ENCODE data around the gene POLR1A. TPM values are rescaled to one million over a fixed set of nuclear protein-coding genes. Genes with fewer than 3 reads are reported as not detected.

The POLR1A gene
- total and polyA plus RNA-seq, 2 of the 13 experiments (the other 11 are each of a cell fraction or from before 2014, with no cell fraction given): 7.2 to 39.9 TPM

- H3K27me3 ChIP-seq (ENCODE audit: control insufficient read depth in 1 of 2, insufficient read depth in 2 of 2, low read length in 2 of 2): no peaks in the 10 kb centered on the region
- H3K79me2 ChIP-seq (ENCODE audit: insufficient read depth, low read length): no peaks in the 10 kb centered on the region
- H3K9me3 ChIP-seq (ENCODE audit: low read length): no peaks in the 10 kb centered on the region
- H3K27ac ChIP-seq (ENCODE audit: extremely low read length, insufficient read depth, low read length): no peak overlapping the region
- ATAC-seq: no peak
- H3K4me2 ChIP-seq (ENCODE audit: low read depth, low read length): no peak overlapping the region
- H3K9ac ChIP-seq (ENCODE audit: insufficient read depth, low read depth, low read length): no peak overlapping the region
- in situ Hi-C loops (cut with HindIII; ENCODE audit: extremely low pct_ligation_motif_present, low pct_unique_long_range_greater_than_20kb): no loop called here
- H3K4me3 ChIP-seq (replicated peaks in 1 of 3; ENCODE audit: insufficient read depth in 1 of 3, low read depth in 2 of 3, low read length in 3 of 3): no peak overlapping the region
- DNase-seq (ENCODE audit: low spot score): no peak
- ChIA-PET POLR2A (no interaction called here), CTCF (ENCODE audit: low intra/inter-chr PET ratio, low total read pairs) (no interaction called here)
- peaks cover 77 to 95% of the 10 kb centered on the region in 2 experiments for H3K36me3 ChIP-seq (replicated peaks in 1 of 2; ENCODE audit: control insufficient read depth in 1 of 2, insufficient read depth in 2 of 2, low read length in 2 of 2)
- H2AFZ ChIP-seq (ENCODE audit: low read length): no peak overlapping the region
- no peaks in the 10 kb centered on the region for H3K4me1 ChIP-seq (ENCODE audit: insufficient read depth, low read length)
- BruUV-seq (replicated peaks): no TSS peak
- no peak for FAIRE-seq
- intact Hi-C loops (cut with micrococcal nuclease; ENCODE audit: unreplicated experiment): no loop called here
- no peaks in the 10 kb centered on the region for H4K20me1 ChIP-seq (ENCODE audit: insufficient read depth, low read length)
- WGBS (ENCODE audit: low lambda C conversion rate): 98% methylated on average over 20 of the region's 20 CpGs
- no peak for TF ChIP-seq SKI (IDR thresholded peaks at IDR 0.05; ENCODE audit: partially characterized antibody)
- no peak for TF ChIP-seq ZUFSP (CRISPR knock-in tag; IDR thresholded peaks at IDR 0.05; ENCODE audit: borderline replicate concordance)
- no peak for TF ChIP-seq PAXIP1 (CRISPR knock-in tag; conservative IDR thresholded peaks at IDR 0.05)
- TF ChIP-seq ZSCAN30 (CRISPR knock-in tag; IDR thresholded peaks at IDR 0.05): no peak
- no peak for TF ChIP-seq NR1H2 (CRISPR knock-in tag; IDR thresholded peaks at IDR 0.05; ENCODE audit: borderline replicate concordance, low read depth)
- TF ChIP-seq MBD4 (IDR thresholded peaks at IDR 0.05; ENCODE audit: borderline replicate concordance, low read length): no peak
- TF ChIP-seq ARID3A (IDR thresholded peaks at IDR 0.05; ENCODE audit: low read depth, low read length): no peak
These were observed 71.7 kb downstream of the POLR1A start for GRCh38 chr2:86033751-86034692.
